ENCODE results near the gene PRR23A. TPM values are rescaled to one million over a fixed set of nuclear protein-coding genes. Genes with fewer than 3 reads are reported as not detected.

PRR23A gene
- total RNA-seq, 1 experiment from 2014 or later: not detected

DNA sequence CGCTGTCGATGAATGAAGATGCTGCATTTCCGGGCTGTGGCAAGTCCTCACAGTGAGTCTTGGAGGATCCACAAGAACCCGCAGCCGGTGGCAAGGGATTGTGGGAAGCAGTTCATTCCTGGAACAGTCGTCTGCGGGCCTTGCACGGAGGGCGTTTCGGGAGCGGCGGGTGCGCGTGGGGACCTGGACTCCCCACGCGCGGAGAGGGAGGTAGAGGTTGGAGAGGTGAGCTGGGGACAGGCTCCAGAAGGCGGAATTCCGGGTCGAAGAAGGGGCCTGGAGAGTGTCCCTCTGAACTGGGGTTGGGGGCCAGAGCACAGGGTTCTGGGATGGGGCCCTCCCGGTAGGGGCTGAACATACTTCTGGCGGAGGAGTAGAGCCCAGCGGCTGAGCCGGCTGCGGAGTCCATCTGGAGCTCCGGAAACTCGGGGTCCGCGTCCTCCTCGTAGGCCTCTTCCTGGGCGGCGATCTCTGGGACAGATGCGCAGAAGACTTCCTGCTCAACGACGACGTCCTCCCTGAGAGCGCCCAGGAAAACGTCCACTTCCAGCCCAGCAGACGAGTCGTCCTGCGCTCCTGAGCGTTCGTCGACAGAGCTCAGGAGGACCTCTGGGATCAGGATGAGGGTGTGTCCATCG is 593 bp downstream of the PRR23A start:
- ChIA-PET POLR2A (no interaction called here), CTCF (no interaction called here)
- TF ChIP-seq, protein P1, sequence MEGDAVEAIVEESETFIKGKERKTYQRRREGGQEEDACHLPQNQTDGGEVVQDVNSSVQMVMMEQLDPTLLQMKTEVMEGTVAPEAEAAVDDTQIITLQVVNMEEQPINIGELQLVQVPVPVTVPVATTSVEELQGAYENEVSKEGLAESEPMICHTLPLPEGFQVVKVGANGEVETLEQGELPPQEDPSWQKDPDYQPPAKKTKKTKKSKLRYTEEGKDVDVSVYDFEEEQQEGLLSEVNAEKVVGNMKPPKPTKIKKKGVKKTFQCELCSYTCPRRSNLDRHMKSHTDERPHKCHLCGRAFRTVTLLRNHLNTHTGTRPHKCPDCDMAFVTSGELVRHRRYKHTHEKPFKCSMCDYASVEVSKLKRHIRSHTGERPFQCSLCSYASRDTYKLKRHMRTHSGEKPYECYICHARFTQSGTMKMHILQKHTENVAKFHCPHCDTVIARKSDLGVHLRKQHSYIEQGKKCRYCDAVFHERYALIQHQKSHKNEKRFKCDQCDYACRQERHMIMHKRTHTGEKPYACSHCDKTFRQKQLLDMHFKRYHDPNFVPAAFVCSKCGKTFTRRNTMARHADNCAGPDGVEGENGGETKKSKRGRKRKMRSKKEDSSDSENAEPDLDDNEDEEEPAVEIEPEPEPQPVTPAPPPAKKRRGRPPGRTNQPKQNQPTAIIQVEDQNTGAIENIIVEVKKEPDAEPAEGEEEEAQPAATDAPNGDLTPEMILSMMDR (IDR thresholded peaks at IDR 0.05; ENCODE audit: unreplicated experiment): no peak
- intact Hi-C loops (cut with micrococcal nuclease): no loop called here
- Mint-ChIP-seq H3K9me3 (ENCODE audit: unreplicated experiment) (peaks cover 12% of the 10 kb centered on the region), H3K27me3 (ENCODE audit: insufficient read depth, unreplicated experiment) (peaks cover 2% of the 10 kb centered on the region), H3K27ac (ENCODE audit: low read depth, unreplicated experiment) (no peak overlapping the region), H3K4me1 (ENCODE audit: insufficient read depth, unreplicated experiment) (no peaks in the 10 kb centered on the region), H3K36me3 (ENCODE audit: insufficient read depth, unreplicated experiment) (no peaks in the 10 kb centered on the region), H3K4me3 (ENCODE audit: unreplicated experiment) (no peak overlapping the region)
- DNase-seq (ENCODE audit: unreplicated experiment): no peak
- BruUV-seq (replicated peaks): no TSS peak

DNA sequence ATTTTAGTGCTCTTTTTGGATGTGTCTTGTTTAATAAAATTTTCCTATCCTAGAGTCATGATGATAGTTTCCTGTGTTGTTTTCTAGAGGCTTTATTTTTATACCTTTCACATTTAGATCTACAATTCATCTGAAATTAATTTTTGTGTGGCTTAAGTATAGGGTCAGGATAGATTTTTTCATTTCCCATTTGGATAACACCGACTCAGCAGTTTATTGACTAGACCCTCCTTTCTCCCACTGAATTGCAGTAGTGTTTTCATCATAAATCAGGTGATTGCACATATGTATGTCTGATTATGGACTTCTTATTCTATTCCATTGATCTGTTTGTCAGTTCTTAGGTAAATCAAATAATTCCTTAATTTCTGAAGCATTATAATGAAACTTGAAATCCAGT is 10.4 kb downstream of the PRR23A start:
- intact Hi-C loops (cut with micrococcal nuclease): no loop called here
- Mint-ChIP-seq H3K27ac (ENCODE audit: low read depth, unreplicated experiment) (no peak overlapping the region), H3K4me1 (ENCODE audit: insufficient read depth, unreplicated experiment) (no peaks in the 10 kb centered on the region), H3K9me3 (ENCODE audit: unreplicated experiment) (no peaks in the 10 kb centered on the region), H3K27me3 (ENCODE audit: insufficient read depth, unreplicated experiment) (peaks cover 99% of the 10 kb centered on the region), H3K4me3 (ENCODE audit: unreplicated experiment) (no peak overlapping the region), H3K36me3 (ENCODE audit: insufficient read depth, unreplicated experiment) (no peaks in the 10 kb centered on the region)
- ChIA-PET POLR2A (no interaction called here), CTCF (no interaction called here)
- DNase-seq (ENCODE audit: unreplicated experiment): no peak
- TF ChIP-seq, protein P1 (IDR thresholded peaks at IDR 0.05; ENCODE audit: unreplicated experiment): no peak
- no TSS peak for BruUV-seq (replicated peaks)

DNA sequence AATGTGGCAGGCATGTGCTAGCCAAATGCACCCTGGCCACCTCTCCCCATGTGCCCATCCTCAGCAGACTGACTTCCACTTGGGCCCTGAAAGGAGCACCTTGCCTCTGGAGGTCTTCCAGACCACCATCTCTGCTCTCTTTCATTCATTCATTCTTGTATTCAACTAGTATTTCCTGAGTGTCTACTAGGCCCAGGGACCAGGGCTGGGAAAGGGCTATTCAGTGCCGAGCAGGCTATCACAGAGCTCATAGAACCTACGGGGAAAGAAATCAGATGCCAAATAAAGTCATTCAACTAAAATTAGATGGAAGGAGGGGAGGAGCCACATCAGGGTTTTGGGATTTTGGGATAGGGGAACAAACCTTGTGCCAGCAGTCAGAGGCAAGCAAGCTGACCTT is 18.9 kb downstream of the PRR23A start:
- POLR2A ChIA-PET: no interaction called here
- Mint-ChIP-seq H3K27me3 (ENCODE audit: insufficient read depth, unreplicated experiment) (peaks cover 15% of the 10 kb centered on the region), H3K36me3 (ENCODE audit: insufficient read depth, unreplicated experiment) (no peaks in the 10 kb centered on the region), H3K27ac (ENCODE audit: low read depth, unreplicated experiment) (no peak overlapping the region), H3K4me3 (ENCODE audit: unreplicated experiment) (no peak overlapping the region), H3K9me3 (ENCODE audit: unreplicated experiment) (no peaks in the 10 kb centered on the region), H3K4me1 (ENCODE audit: insufficient read depth, unreplicated experiment) (no peaks in the 10 kb centered on the region)
- intact Hi-C loops (cut with micrococcal nuclease): no loop called here
- TF ChIP-seq, protein P1 (IDR thresholded peaks at IDR 0.05; ENCODE audit: unreplicated experiment): no peak
- no TSS peak for BruUV-seq (replicated peaks)
- no peak for DNase-seq (ENCODE audit: unreplicated experiment)
- CTCF ChIA-PET: no interaction called here

DNA sequence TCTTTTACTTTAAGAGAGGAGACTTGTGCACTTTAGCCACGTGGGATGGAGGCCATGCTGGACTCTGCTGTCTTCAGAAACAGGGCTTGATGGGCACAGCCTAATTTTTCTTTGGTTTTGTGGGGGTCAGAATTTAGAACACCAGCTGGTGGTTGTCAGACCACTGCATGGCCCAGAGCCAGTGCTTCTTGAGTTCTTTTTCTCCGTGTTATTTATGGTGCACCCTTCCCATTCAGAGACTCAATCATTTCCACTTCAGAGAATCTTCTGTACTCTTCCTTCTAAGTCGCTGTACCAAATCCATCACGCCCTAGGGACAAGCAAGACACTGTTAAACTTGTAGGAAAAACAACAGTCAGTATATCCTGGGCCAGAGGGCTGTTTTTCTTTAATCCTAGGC is 20.1 kb downstream of the PRR23A start:
- TF ChIP-seq, protein P1 (IDR thresholded peaks at IDR 0.05; ENCODE audit: unreplicated experiment): no peak
- Mint-ChIP-seq H3K36me3 (ENCODE audit: insufficient read depth, unreplicated experiment) (no peaks in the 10 kb centered on the region), H3K4me3 (ENCODE audit: unreplicated experiment) (no peak overlapping the region), H3K27me3 (ENCODE audit: insufficient read depth, unreplicated experiment) (peaks cover 3% of the 10 kb centered on the region), H3K4me1 (ENCODE audit: insufficient read depth, unreplicated experiment) (no peaks in the 10 kb centered on the region), H3K27ac (ENCODE audit: low read depth, unreplicated experiment) (no peak overlapping the region), H3K9me3 (ENCODE audit: unreplicated experiment) (no peaks in the 10 kb centered on the region)
- no peak for DNase-seq (ENCODE audit: unreplicated experiment)
- CTCF ChIA-PET: interaction anchor here (0.5 kb wide), 1 partner anchor 33 kb away, joined by 3 read pairs; no protein-coding TSS in a partner anchor
- POLR2A ChIA-PET: no interaction called here
- intact Hi-C loops (cut with micrococcal nuclease): no loop called here
- BruUV-seq (replicated peaks): no TSS peak

Measured in MCF 10A (cell line).